Activated CD4-positive, alpha-beta T cell treated with anti-CD3 and anti-CD28 coated beads, Interleukin-10, Interleukin-2, amounts not matched to agents 100 ng/mL and 50 ng/mL, durations not matched to agents 16 hours and 8 hours (primary cell): ENCODE data around the gene BTBD9.
A peak's percentile ranks its signal among the peaks of the same experiment; 100 is the strongest.
"Not testable (repeated sequence)": the region's sequence is repeated elsewhere in the genome, so short reads cannot be mapped to it uniquely, and the experiment has no call there.

ENCODE experiments used
- DNase-seq: peaks from one replicate; pipeline ENCODE4 v3.0.0-alpha.2; 2020

BTBD9 gene

GRCh38 chr6:38477680-38478260 lies 162.0 kb downstream of the BTBD9 start:
- DNase-seq: no peak

GRCh38 chr6:38476888-38477287 lies 162.8 kb downstream of the BTBD9 start:
- DNase-seq: no peak

GRCh38 chr6:38476141-38476540 lies 163.6 kb downstream of the BTBD9 start:
- no peak for DNase-seq

- no peak for DNase-seq
These were observed 169.2 kb downstream of the BTBD9 start for GRCh38 chr6:38470548-38470947.

GRCh38 chr6:38467566-38467965 lies 172.2 kb downstream of the BTBD9 start:
- no peak for DNase-seq

GRCh38 chr6:38460186-38460585 lies 179.5 kb downstream of the BTBD9 start:
- DNase-seq: no peak

GRCh38 chr6:38459291-38459690 lies 180.4 kb downstream of the BTBD9 start:
- DNase-seq: no peak

- DNase-seq: no peak
These were observed 185.9 kb downstream of the BTBD9 start for GRCh38 chr6:38453861-38454260.

GRCh38 chr6:38452816-38453660 lies 186.7 kb downstream of the BTBD9 start:
- no peak for DNase-seq

GRCh38 chr6:38450717-38451116 lies 189.0 kb downstream of the BTBD9 start:
- no peak for DNase-seq

- no peak for DNase-seq
These were observed 193.8 kb downstream of the BTBD9 start for GRCh38 chr6:38445925-38446324.

- no peak for DNase-seq
These were observed 194.4 kb downstream of the BTBD9 start for GRCh38 chr6:38445336-38445735.

- DNase-seq: peak; percentile 55
These were observed 196.2 kb downstream of the BTBD9 start for GRCh38 chr6:38443352-38444144.

- no peak for DNase-seq
These were observed 201.6 kb downstream of the BTBD9 start for GRCh38 chr6:38438097-38438496.

- DNase-seq: peak; percentile 44
These were observed 202.8 kb downstream of the BTBD9 start for GRCh38 chr6:38436726-38437465.

- DNase-seq: no peak
These were observed 204.4 kb downstream of the BTBD9 start for GRCh38 chr6:38435330-38435729.

GRCh38 chr6:38434051-38434450 lies 205.7 kb downstream of the BTBD9 start:
- no peak for DNase-seq

- no peak for DNase-seq
These were observed 207.2 kb downstream of the BTBD9 start for GRCh38 chr6:38432479-38432878.

GRCh38 chr6:38432079-38432478 lies 207.7 kb downstream of the BTBD9 start:
- DNase-seq: no peak

- no peak for DNase-seq
These were observed 210.2 kb downstream of the BTBD9 start for GRCh38 chr6:38429546-38429945.

- no peak for DNase-seq
These were observed 212.1 kb downstream of the BTBD9 start for GRCh38 chr6:38427492-38428210.

GRCh38 chr6:38425788-38426488 lies 213.8 kb downstream of the BTBD9 start:
- DNase-seq: not testable (repeated sequence)
